Stimulated activated CD4-positive, alpha-beta T cell treated with anti-CD3 and anti-CD28 coated beads, Interleukin-12 subunit alpha, Interleukin-12 subunit beta, amount 100 ng/mL, for 24 hours (primary cell): ENCODE measurements around the gene SMIM8.

Experiments
- DNase-seq, 2 experiments: peaks; one replicate each; pipeline ENCODE4 v3.0.0-alpha.2; 2020; ENCODE audit warnings: low read depth in 2 of 2

The SMIM8 gene

DNA sequence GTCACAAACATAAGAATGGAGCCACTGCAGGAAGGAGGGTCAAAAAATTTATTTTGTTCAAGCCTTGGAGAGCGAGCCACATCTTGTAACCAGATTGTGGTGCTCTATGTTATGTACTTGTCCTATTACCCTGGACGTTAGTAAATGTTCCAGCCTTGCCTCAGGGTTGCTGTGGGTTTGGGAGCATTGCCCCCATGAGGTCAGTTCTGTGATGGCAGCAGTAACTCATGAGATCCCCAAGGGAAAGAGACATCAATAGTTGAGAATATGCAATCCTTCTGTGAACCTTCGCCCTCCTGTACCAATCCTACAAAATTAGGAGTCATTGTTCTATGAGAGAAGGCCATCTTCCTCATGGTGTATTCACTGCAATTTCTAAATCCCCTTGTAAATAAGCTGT lies 68.9 kb downstream of the SMIM8 start:
- DNase-seq, result no peak
